ENCODE measurements around the gene ADNP. TPM values are rescaled to one million over a fixed set of nuclear protein-coding genes. Genes with fewer than 3 reads are reported as not detected.

Gene ADNP
- polyA plus RNA-seq, 1 donor (not counting 4 experiments of a cell fraction or from before 2014, with no cell fraction given): 29.3 TPM

DNA sequence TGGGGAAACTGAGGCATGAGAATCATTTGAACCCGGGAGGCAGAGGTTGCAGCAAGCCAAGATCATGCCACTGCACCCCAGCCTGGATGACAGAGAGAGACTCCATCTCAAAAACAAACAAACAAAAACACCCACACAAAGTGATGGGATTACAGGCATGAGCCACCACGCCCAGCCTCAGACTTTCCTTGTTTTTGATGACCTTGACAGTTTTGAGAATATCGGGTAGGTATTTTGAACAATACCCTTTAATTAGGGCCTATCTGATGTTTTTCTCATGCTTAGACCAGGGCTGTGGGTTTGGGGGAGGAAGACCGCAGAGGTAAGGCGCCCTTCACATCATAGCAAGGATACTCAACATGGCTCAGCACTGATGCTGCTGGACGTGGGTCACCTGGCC lies 63.4 kb downstream of the ADNP start:
- H3K79me2 ChIP-seq (ENCODE audit: control insufficient read depth, insufficient read depth, low read length): no peaks in the 10 kb centered on the region
- dilution Hi-C loops (cut with MboI; ENCODE audit: extremely low pct_ligation_motif_present, low sequenced_read_pairs): no loop called here
- H3K27me3 ChIP-seq (ENCODE audit: control insufficient read depth, extremely low read depth, insufficient read depth, low read length): no peaks in the 10 kb centered on the region
- no peaks in the 10 kb centered on the region for H3K9me3 ChIP-seq (ENCODE audit: control insufficient read depth, low read depth, low read length)
- H3K27ac ChIP-seq (ENCODE audit: control insufficient read depth, insufficient read depth, low read length): no peak overlapping the region
- no peak for FAIRE-seq
- TF ChIP-seq, protein P1, sequence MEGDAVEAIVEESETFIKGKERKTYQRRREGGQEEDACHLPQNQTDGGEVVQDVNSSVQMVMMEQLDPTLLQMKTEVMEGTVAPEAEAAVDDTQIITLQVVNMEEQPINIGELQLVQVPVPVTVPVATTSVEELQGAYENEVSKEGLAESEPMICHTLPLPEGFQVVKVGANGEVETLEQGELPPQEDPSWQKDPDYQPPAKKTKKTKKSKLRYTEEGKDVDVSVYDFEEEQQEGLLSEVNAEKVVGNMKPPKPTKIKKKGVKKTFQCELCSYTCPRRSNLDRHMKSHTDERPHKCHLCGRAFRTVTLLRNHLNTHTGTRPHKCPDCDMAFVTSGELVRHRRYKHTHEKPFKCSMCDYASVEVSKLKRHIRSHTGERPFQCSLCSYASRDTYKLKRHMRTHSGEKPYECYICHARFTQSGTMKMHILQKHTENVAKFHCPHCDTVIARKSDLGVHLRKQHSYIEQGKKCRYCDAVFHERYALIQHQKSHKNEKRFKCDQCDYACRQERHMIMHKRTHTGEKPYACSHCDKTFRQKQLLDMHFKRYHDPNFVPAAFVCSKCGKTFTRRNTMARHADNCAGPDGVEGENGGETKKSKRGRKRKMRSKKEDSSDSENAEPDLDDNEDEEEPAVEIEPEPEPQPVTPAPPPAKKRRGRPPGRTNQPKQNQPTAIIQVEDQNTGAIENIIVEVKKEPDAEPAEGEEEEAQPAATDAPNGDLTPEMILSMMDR (optimal IDR thresholded peaks at IDR 0.05 in 1 of 3, IDR thresholded peaks at IDR 0.05 in 1 of 3, conservative IDR thresholded peaks at IDR 0.05 in 1 of 3; ENCODE audit: extremely low read depth in 1 of 3, insufficient read depth in 2 of 3, low read length in 3 of 3): no peak
- no peak for TF ChIP-seq EZH2 (IDR thresholded peaks at IDR 0.05; ENCODE audit: low read length)
- H2AFZ ChIP-seq (ENCODE audit: control insufficient read depth, low read length): no peak overlapping the region
- H3K36me3 ChIP-seq (ENCODE audit: control insufficient read depth in 2 of 2, extremely low read depth in 1 of 2, insufficient read depth in 2 of 2, low read length in 2 of 2): no peaks in the 10 kb centered on the region
- peaks cover 8% of the 10 kb centered on the region for H3K4me1 ChIP-seq (ENCODE audit: control insufficient read depth, extremely low read depth, insufficient read depth, low read length)
- no peak for DNase-seq (ENCODE audit: low read depth, low spot score)
- H3K9me1 ChIP-seq (ENCODE audit: control insufficient read depth, extremely low read depth, insufficient read depth, low read length): no peaks in the 10 kb centered on the region
- no peaks in the 10 kb centered on the region for H4K20me1 ChIP-seq (ENCODE audit: control insufficient read depth, extremely low read depth, insufficient read depth, low read length)
- H3K4me3 ChIP-seq (ENCODE audit: control insufficient read depth in 2 of 3, extremely low read depth in 1 of 3, insufficient read depth in 2 of 3, low read depth in 1 of 3, low read length in 3 of 3): no peak overlapping the region
- no peak overlapping the region for H3K9ac ChIP-seq (ENCODE audit: control insufficient read depth, extremely low read depth, insufficient read depth, low read length)
- H3K4me2 ChIP-seq (ENCODE audit: control insufficient read depth, extremely low read depth, insufficient read depth, low read depth, low read length): no peak overlapping the region

DNA sequence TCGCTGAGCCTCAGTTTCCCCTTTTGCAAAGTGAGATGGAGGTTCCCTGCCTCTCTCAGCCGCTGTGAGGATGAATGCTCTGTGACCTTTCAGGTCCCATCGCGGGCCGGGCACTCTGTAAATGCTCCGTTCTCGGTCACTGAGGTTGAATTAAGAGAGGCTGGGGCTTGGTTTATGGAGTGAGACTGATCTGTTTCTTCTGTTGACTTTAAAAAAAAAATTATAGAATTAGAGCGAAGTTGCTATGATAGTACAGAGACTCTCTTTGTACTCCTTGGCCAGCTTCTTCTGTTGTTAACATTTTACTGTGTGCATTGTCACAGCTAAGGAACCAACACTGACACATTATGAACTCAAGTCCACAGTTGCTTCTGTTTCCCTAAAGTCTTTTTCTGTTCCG lies 64.4 kb downstream of the ADNP start:
- no peaks in the 10 kb centered on the region for H3K36me3 ChIP-seq (ENCODE audit: control insufficient read depth in 2 of 2, extremely low read depth in 1 of 2, insufficient read depth in 2 of 2, low read length in 2 of 2)
- H3K27me3 ChIP-seq (ENCODE audit: control insufficient read depth, extremely low read depth, insufficient read depth, low read length): no peaks in the 10 kb centered on the region
- TF ChIP-seq EZH2 (IDR thresholded peaks at IDR 0.05; ENCODE audit: low read length): no peak
- TF ChIP-seq, protein P1 (optimal IDR thresholded peaks at IDR 0.05 in 1 of 3, IDR thresholded peaks at IDR 0.05 in 1 of 3, conservative IDR thresholded peaks at IDR 0.05 in 1 of 3; ENCODE audit: extremely low read depth in 1 of 3, insufficient read depth in 2 of 3, low read length in 3 of 3): no peak
- H3K79me2 ChIP-seq (ENCODE audit: control insufficient read depth, insufficient read depth, low read length): no peaks in the 10 kb centered on the region
- no peak overlapping the region for H3K4me2 ChIP-seq (ENCODE audit: control insufficient read depth, extremely low read depth, insufficient read depth, low read depth, low read length)
- H3K9me1 ChIP-seq (ENCODE audit: control insufficient read depth, extremely low read depth, insufficient read depth, low read length): no peaks in the 10 kb centered on the region
- H2AFZ ChIP-seq (ENCODE audit: control insufficient read depth, low read length): no peak overlapping the region
- H3K27ac ChIP-seq (ENCODE audit: control insufficient read depth, insufficient read depth, low read length): no peak overlapping the region
- H3K4me3 ChIP-seq (ENCODE audit: control insufficient read depth in 2 of 3, extremely low read depth in 1 of 3, insufficient read depth in 2 of 3, low read depth in 1 of 3, low read length in 3 of 3): no peak overlapping the region
- H3K9me3 ChIP-seq (ENCODE audit: control insufficient read depth, low read depth, low read length): no peaks in the 10 kb centered on the region
- DNase-seq (ENCODE audit: low read depth, low spot score) (no peak), FAIRE-seq (no peak)
- H4K20me1 ChIP-seq (ENCODE audit: control insufficient read depth, extremely low read depth, insufficient read depth, low read length): no peaks in the 10 kb centered on the region
- H3K9ac ChIP-seq (ENCODE audit: control insufficient read depth, extremely low read depth, insufficient read depth, low read length): no peak overlapping the region
- H3K4me1 ChIP-seq (ENCODE audit: control insufficient read depth, extremely low read depth, insufficient read depth, low read length): peaks cover 8% of the 10 kb centered on the region
- dilution Hi-C loops (cut with MboI; ENCODE audit: extremely low pct_ligation_motif_present, low sequenced_read_pairs): no loop called here
